Activated CD8-positive, alpha-beta memory T cell treated with anti-CD3 and anti-CD28 coated beads for 24 hours (primary cell): ENCODE results near the gene HPSE2.

ENCODE experiments used
- DNase-seq: peaks from one replicate; pipeline ENCODE4 v3.0.0-alpha.2; 2020

The HPSE2 gene

DNA sequence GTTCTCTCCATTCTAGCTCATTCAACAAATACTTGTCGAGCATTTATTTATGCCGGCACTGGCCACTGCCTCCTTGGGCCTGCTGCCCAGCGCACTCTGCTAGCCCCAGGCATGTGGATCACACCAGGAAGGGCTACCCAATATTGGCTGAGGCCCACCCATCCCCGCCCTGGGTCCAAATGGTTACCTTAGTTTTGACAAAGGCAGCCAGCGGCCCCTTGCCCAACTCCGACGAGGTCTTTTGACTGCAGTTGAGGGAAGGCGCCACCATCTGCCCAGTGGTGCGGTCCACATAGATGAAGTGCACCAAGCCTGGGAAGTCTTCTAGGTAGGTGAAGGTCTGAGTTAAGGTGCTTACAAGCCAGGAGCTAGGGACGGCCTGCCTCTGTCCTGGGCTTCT, 813.5 kb downstream of the HPSE2 start:
- no peak for DNase-seq

DNA sequence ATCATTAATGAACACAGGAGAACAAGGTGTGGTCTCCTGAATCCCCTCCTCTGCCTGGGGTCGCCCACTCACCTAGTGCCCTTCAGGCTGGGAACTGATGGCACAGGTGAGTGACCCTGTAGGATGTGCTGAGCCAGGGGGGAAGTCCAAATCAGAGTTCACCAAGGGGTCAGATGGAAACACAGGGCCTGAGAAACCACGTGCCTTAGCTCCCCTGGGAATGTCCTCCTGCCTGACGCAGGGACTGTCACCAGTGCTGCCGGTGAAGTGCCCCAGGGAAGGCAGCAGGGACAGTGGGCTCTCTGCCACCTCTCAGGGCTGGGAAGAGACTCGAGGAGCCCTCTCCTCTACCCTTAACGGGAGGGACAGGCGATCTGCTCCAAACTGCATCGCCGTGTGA, 814.9 kb downstream of the HPSE2 start:
- no peak for DNase-seq

DNA sequence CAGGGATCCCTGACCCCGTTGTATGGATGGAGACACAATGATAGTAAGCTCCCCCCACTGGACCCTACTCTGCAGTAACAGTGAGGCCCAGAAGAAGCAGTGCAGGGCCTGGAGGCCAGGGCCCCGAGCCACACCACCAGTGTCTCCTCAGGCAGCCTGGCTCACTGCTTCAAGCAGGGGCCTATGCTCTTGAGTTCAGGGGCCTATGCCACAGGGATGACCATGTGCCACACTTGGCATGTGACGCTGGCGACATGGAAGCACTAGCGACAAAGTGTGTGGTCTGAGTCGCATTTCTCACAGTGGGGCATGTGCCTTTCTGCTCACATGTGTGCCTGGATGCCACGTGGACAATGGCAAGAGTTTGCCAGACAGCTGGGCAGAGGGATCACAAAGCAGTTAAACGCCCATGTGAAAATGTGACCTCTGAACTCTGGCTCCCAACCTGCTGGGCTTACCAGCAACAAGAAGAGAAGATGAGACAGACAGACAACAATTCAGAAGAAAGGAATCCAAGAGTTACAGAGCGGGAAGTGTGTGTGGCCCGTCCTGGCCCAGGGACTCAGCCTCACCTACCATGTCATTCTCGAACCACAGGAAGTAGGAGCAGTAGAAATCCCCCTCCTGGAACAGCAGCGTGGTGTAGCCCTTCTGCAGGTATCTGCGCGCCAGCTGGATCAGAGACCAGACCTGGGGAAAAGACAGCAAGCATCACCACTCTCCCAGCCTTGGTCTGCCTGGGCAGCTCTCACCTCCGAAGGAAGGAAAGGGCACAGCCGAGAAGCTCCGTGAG, 816.0 kb downstream of the HPSE2 start:
- no peak for DNase-seq

DNA sequence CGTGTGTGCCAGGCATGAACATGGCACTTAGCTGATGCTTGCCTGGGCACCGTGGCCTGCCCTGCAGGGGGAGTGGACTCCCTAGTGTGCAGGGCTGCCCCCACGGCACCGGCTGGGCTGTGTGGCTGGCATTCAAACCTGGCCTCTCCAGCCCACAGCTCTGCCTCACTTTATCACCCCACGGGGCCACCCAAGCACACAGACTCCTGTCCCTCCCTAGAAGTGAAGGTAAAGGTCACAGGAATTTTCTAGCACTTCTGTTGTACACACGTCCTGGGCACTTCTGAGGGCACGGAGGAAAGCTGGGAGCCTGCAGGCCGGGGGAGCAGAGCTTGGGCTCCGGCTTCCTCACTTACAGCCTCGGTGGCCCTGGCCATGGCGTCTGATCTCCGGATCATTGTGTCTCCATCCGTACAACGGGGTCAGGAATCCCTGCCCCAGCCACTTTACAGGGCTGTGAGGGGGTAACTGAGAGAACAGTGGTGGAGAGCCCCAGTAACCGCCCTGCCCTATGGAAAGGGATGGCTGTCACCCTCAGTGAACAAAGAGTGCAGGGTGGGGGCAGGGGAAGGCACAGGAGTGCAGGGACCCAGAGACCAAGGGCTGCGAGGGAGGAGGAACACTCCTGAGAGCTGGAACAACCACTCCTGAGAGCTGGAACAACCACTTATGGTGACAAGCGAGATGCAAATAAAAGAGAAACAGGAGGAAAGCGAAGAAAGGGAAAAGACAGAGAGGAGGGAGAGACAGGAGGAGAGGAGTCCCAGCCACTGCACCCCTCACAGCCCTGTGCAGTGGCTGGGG, 816.8 kb downstream of the HPSE2 start:
- no peak for DNase-seq

DNA sequence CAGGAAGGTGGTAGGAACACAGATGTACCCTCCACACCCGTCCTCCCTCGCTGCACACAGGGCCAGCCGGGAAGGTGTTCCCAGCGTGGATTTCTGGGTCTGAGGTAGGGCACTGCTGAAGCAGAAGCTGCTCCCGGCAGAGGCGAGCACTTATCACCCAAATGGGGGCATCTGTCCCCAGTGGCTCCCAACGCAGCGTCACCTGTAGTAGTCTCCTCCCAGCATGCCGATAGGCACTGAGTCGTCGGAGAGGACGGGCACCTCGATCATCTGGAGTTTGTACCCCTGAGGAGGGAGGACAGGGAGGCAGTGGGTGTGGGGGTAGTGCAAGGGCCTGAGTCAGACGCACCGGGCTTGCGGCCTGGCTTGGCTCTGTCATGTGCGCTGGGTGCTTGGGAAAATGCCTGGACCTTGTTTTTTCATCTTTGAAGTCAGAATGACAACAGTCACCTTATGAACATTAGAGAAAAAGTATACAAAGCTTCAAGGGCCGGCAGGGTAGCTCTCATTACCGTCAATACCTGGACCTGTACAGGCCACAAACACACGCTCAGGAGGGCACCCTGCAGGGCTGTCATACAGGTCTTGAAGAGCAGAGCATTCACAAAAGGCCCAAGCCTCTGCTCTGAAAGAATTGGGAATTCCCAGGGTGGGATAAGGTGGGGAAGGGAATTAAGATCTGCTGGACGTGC, 817.5 kb downstream of the HPSE2 start:
- no peak for DNase-seq

DNA sequence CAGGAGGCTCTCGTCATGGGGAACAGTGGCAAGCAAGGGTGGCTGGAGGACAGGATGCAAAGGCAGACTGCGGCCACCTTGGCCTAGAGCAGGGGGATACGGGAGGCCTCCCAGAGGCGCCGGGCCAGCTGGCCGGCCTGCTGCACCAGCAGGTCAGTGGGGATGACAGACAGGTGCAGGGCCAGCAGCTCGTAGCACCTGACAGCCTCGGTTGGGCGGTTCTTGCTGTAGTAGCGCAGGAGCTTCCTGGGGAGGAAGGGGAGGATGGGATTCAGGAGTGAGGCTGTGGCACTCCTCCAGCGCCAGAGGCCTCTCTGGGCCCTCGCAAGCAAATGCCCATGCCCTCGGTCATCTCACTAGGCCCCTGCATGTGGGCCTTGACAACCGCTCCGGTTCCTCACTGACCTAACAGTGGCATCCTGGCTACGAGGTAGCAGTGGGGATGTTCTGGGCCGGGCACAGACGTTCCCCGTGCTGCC, 818.1 kb downstream of the HPSE2 start:
- no peak for DNase-seq

DNA sequence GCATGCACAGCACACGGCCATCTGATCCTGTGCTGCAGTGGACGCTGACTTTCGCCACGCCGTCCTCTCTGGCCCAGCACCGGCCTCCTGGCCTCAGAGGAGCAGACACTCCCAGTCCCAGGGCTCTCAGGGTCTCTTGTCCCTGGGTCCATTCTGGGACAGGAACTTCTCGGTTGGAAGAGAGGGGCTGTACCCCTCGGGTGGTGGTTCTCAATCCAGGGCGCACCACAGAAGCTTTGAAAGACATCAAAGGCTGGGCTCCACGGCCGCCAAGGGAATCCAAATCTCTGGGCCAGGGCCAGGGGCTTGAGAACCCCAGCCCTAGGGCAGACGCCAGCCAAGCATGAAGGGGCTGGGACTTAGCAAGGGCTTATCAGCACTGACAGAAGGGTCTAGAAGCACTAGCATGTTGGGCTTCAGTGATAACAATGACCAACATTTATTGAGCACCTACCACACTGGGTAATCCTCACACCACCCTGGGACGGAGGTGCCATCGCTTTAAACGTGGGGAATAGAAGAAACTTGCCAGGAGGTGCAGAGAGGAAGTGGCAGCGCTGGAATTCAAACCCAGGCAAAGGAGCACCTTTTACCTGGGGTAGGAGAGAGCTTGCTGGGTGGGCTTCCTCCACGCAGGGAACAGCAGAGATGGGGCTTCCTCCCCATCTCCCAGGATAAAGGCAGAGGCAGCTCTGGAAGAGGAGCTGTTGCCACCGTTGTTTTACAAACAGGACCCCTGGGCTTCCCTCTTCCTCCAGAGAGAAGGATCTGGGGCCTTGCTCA, 818.9 kb downstream of the HPSE2 start:
- DNase-seq = no peak

DNA sequence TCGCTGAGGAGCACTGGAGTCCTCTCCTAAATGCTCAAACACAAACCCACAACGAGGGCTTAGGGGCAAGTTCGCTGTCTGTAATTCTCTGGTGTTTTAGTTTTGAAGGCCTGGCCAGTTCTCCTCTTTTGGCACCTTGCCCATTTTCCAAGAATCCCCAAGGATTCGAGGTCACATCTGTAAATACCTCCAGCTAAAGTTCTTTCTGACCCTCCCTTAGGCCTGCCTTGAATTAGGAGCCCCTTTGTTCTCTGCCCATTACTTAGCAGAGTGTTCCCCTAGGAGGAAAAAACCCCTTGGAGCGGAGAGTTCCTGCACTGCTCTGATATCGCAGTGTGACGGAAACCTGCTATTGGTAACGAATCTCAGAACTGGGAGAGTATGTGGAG, 819.9 kb downstream of the HPSE2 start:
- no peak for DNase-seq

DNA sequence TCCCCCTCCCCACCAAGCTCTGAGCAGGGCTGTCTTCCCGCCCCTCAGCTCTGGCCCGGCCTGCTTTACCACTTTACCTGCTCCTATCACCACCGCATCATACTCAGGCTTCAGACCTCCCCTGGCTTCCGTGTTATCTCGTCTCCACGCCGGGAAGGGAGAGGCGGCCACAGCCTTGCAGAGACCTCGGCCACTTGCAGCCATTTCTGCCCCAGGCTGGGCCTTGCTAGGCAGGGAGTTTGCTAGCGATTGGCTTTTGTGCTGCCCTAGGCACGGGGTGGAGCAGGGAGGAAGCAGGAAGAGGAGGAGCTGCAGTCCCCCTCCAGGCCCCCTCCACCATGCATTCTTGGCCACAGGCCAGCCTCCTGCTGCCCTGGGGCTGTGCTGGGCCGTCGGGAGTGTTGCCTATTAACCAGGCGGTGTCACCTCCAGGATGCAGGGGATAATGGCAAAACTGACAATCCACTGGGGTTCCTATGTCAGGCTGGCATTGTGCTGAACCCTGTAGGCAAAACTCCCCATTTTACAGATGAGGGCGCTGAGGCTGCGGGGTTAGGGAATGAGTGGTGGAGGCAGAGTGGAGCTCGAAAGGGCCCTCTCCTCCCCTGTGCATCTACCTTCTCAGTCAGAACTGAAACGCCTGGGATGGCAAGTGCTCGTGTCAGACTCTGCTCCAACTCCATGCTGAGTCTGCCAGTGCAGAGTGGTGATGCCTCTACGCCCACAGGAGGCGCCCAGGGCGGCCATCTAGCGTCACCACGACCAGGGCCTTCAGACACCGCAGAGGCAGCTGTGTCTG, 820.5 kb downstream of the HPSE2 start, which contains the start of gene PYROXD2:
PYROXD2 (minus strand) TSS at position 251 of the 799 bp plus-strand sequence; CDS start at position 204, 47 bp downstream.
- DNase-seq = peak; percentile 77

DNA sequence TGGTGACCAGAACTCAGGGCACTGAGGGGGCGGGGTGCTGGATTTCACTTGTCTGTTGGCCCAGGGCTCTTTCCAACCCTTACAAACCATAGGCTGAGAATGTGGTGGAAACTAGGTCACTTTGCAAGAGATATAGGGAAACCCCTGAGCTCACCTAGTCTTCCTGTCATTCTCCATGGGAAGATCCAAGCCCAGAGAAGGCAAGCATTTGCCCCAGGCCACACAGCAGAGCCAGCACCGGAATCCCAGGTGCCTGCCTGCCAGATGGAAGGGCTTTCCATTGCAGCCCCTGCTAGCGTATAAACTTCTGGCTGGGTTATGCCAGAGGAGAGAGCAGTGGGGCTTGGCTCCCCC, 821.1 kb downstream of the HPSE2 start:
- no peak for DNase-seq

DNA sequence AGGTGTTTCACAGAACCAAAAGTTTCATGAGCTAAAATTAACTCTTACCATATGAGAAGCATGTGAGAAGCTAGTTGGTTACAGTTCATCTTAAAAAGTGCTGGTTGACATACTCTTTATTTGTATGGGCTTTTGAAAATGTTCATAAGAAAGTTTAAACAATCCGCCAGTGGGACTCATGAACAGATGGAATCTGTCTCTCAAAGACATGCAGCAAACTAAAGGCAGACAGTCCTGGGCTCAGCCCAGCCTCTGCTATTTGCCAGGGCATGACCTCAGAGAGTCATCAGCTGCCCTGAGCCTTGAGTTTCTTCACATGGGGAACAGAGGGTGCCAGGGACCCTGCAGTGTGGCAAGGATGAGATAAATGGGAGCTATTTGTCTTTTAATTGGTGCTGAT, 823.9 kb downstream of the HPSE2 start:
- no peak for DNase-seq

DNA sequence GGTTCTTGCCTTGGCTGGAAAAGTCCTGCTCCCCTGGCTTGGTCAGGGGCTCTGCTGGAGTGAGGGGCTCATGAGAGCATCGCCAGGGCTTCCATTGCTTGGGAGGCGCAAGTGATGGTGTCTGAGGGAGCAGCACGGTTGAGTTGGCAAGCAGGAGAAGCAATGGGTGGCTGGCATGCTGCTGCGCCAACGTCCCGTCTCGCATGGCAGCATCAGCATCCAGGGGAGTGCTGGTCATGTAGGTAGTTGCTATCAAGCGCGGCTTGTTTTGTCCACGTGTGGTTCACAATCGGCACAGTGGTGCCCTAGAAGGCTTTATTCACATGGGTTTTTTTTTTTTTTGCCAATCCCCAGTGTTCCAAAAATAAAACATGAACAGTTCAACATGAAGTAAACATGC, 824.5 kb downstream of the HPSE2 start:
- DNase-seq = no peak

DNA sequence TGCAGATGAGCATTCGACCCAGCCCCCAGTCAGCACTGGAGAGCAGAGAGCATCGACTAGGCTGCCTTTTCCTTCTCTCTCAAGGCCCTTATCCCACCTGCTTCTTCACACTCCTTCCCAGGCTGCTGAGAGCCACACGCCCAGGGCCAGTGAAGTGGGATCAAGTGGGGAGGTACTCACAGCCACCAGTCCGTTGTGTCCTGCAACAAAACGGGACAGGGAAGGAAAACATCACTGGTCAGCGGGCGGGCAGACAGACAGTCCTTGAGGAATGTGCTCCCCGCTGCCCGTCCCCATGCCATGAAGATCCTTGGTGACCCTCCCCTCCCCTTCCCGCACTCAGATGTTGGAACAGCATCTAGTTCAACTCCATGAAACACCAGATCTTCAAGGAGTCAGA, 824.9 kb downstream of the HPSE2 start:
- no peak for DNase-seq

DNA sequence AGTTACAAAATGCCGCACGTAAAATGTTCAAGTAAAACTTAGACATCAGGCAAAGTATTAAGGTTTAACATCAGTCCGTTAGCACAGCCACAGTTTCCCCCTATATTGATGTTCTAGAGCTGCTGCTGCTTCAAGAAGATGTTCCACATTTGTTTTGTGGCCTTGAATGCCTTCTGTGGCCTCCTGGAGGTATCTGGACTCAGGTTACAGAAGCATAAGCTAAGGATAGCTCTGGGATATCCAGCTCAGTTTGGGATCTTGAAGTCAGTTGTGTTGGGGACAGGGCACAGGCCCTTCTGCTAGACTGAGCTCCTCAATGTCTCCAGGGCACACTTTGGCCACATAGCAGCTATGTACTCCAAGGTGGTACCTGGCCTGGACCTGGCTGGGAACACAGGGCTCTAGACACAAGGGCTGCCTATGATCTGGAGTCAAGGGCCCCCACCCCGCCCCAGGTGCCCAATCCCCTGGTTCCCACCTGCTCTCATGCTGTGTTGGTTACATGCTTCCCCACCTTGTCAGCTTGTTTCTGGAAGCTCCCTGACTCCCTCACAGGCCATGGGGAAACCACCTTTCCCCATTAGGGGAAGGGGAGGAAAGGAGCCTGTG, 825.4 kb downstream of the HPSE2 start:
- DNase-seq = no peak

DNA sequence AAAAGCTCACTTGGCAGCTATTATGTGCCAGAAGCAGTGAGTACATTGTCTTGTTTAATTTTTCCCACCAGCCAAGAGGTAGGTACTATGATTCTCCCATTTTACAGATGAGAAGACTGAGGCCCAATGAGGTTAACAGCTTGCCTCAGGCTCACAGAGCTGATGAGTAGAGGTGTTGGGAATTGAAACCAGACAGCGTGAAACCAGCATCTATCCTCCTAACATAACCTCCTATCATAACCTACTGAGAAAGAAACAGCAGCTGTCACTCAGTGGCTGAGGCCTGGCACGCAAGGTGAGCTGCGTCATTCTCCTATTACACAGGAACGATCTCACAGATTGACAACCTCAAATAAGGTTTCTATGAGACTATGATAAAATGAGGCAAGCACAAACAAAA, 826.9 kb downstream of the HPSE2 start:
- no peak for DNase-seq

DNA sequence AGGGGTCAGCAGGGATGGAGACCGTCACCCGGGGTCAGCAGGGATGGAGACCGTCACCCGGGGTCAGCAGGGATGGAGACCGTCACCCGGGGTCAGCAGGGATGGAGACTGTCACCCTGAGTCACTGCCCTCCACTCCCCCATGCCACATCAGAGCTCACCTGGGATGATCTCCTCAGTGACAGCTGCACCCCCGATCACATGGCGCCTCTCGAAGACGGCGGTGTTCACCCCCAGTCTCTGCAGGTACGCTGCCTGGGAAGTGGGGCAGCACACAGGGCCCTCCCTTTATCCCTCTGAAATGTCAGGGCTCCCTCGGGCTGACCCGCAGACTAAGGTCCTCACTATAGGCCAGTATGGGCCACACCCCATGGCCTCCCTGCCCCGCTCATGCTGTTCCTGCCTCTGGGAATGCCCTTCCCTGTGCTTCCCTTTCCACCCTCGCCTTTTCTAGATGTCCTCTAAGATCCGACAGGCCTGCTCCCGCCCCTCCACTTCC, 827.9 kb downstream of the HPSE2 start:
- no peak for DNase-seq
